Ishikawa (cell line): ENCODE results near the gene CACHD1.

ENCODE experiments used
- CEBPB ChIP-seq: IDR thresholded peaks from 2 replicates; pipeline ENCODE4 v1.6.1; 2012
- CREB1 ChIP-seq: IDR thresholded peaks from 2 replicates; pipeline ENCODE4 v1.6.1; 2012; ENCODE audit warnings: low read depth
- EGR1 ChIP-seq: IDR thresholded peaks from 2 replicates; pipeline ENCODE4 v1.6.1; 2012
- EP300 ChIP-seq: IDR thresholded peaks from 2 replicates; pipeline ENCODE4 v1.6.1; 2012; ENCODE audit warnings: borderline replicate concordance
- FOXM1 ChIP-seq: IDR thresholded peaks from 2 replicates; pipeline ENCODE4 v1.6.1; 2012; ENCODE audit warnings: low read depth, borderline replicate concordance
- MAX ChIP-seq: IDR thresholded peaks from 2 replicates; pipeline ENCODE4 v1.6.1; 2012
- NFIC ChIP-seq: IDR thresholded peaks from 2 replicates; pipeline ENCODE4 v1.6.1; 2012
- RAD21 ChIP-seq: IDR thresholded peaks from 2 replicates; pipeline ENCODE4 v1.6.1; 2012; ENCODE audit warnings: low read depth
- REST ChIP-seq: IDR thresholded peaks from 2 replicates; pipeline ENCODE4 v1.6.1; 2012; ENCODE audit warnings: low read depth, mild to moderate bottlenecking
- TAF1 ChIP-seq: IDR thresholded peaks from 2 replicates; pipeline ENCODE4 v1.6.1; 2012; ENCODE audit warnings: low read depth, mild to moderate bottlenecking
- TCF12 ChIP-seq: IDR thresholded peaks from 2 replicates; pipeline ENCODE4 v1.6.1; 2012; ENCODE audit warnings: low read depth
- TEAD4 ChIP-seq: IDR thresholded peaks from 2 replicates; pipeline ENCODE4 v1.6.1; 2012
- USF1 ChIP-seq: IDR thresholded peaks from 2 replicates; pipeline ENCODE4 v1.6.1; 2012
- YY1 ChIP-seq: IDR thresholded peaks from 2 replicates; pipeline ENCODE4 v1.6.1; 2012; ENCODE audit warnings: low read depth
- ZBTB7A ChIP-seq: IDR thresholded peaks from 2 replicates; pipeline ENCODE4 v1.6.1; 2012; ENCODE audit warnings: low read depth

The CACHD1 gene

GRCh38 chr1:64451440-64451839 is 18.5 kb upstream of the CACHD1 start:
- TF ChIP-seq YY1, result no peak
- no peak for TF ChIP-seq REST
- TF ChIP-seq ZBTB7A, result no peak
- TF ChIP-seq EGR1, result no peak
- no peak for TF ChIP-seq USF1
- TF ChIP-seq TEAD4, result no peak
- no peak for TF ChIP-seq EP300
- TF ChIP-seq RAD21, result no peak
- no peak for TF ChIP-seq CREB1

GRCh38 chr1:64453688-64454087 is 16.2 kb upstream of the CACHD1 start:
- TF ChIP-seq EP300 (no peak), NFIC (no peak), TCF12 (no peak), EGR1 (no peak), USF1 (no peak), CEBPB (no peak), REST (no peak), RAD21 (no peak), MAX (no peak), CREB1 (no peak), TAF1 (no peak), FOXM1 (no peak), YY1 (no peak), TEAD4 (no peak)

- TF ChIP-seq CEBPB, result no peak
- TF ChIP-seq CREB1, result no peak
- TF ChIP-seq TCF12, result no peak
- no peak for TF ChIP-seq EP300
- no peak for TF ChIP-seq USF1
- no peak for TF ChIP-seq TEAD4
- no peak for TF ChIP-seq TAF1
- TF ChIP-seq RAD21, result no peak
- no peak for TF ChIP-seq NFIC
- TF ChIP-seq MAX, result no peak
- TF ChIP-seq EGR1, result no peak
These were observed 11.0 kb upstream of the CACHD1 start for GRCh38 chr1:64458915-64459314.

- TF ChIP-seq REST, result no peak
- no peak for TF ChIP-seq ZBTB7A
- no peak for TF ChIP-seq USF1
- TF ChIP-seq EGR1, result no peak
- TF ChIP-seq NFIC, result no peak
- TF ChIP-seq MAX, result no peak
- no peak for TF ChIP-seq EP300
- no peak for TF ChIP-seq CREB1
- TF ChIP-seq FOXM1, result no peak
- TF ChIP-seq TEAD4, result no peak
- no peak for TF ChIP-seq YY1
These were observed 10.2 kb upstream of the CACHD1 start for GRCh38 chr1:64459743-64460142.
